ENCODE data around the gene WWTR1.

The WWTR1 gene

GRCh38 chr3:149527531-149528339 lies 130.1 kb downstream of the WWTR1 start:
- no peak for TF ChIP-seq TAF1 (IDR thresholded peaks at IDR 0.05; ENCODE audit: borderline replicate concordance, insufficient read depth, low read length)
- TF ChIP-seq SIN3A (IDR thresholded peaks at IDR 0.05; ENCODE audit: borderline replicate concordance, insufficient read depth, low read length), result no peak
- TF ChIP-seq FOXP2 (optimal IDR thresholded peaks at IDR 0.05; ENCODE audit: borderline replicate concordance, extremely low read depth, extremely low read length, insufficient read depth), result no peak

DNA sequence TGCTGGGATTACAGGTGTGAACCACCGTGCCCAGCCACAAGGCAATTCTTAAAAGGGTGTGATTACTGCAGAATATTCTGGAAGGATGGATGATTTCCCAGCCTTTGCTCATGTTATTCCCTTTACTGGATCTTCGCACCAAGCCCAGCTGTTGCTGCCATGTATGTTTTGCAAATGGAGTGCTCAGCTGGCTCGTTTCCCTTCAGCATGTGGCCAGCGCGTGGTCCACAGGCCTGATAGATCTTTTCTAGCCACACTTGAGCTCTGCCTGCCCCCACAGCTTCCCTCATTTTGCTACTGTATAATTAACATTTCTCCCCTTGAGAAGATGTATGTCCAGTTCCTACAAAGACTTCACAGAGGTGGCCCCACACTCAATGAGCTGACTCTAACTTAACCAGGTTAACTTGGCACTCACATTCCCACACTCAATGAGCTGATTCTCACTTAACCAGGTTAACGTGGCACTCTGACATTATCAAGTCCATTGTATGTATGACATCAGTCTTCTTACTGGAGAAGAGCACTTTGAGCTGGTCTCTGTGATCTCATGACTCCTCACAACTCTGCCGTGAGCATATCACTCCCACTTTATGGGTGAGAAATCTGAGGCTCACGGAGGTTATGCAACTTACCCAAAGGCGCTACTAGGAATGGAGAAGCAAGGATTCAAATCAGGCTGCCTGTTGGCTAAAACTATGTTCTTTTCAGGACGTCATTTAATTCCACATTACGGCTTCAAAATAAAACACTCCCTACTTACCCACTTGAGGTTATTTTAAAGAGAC lies 134.1 kb downstream of the WWTR1 start:
- TF ChIP-seq SIN3A (IDR thresholded peaks at IDR 0.05; ENCODE audit: borderline replicate concordance, insufficient read depth, low read length) (no peak), TAF1 (IDR thresholded peaks at IDR 0.05; ENCODE audit: borderline replicate concordance, insufficient read depth, low read length) (no peak), POLR2AphosphoS5 (IDR thresholded peaks at IDR 0.05; ENCODE audit: low read depth, low read length) (no peak), FOXP2 (optimal IDR thresholded peaks at IDR 0.05; ENCODE audit: borderline replicate concordance, extremely low read depth, extremely low read length, insufficient read depth) (no peak)
- TF ChIP-seq, protein P1, sequence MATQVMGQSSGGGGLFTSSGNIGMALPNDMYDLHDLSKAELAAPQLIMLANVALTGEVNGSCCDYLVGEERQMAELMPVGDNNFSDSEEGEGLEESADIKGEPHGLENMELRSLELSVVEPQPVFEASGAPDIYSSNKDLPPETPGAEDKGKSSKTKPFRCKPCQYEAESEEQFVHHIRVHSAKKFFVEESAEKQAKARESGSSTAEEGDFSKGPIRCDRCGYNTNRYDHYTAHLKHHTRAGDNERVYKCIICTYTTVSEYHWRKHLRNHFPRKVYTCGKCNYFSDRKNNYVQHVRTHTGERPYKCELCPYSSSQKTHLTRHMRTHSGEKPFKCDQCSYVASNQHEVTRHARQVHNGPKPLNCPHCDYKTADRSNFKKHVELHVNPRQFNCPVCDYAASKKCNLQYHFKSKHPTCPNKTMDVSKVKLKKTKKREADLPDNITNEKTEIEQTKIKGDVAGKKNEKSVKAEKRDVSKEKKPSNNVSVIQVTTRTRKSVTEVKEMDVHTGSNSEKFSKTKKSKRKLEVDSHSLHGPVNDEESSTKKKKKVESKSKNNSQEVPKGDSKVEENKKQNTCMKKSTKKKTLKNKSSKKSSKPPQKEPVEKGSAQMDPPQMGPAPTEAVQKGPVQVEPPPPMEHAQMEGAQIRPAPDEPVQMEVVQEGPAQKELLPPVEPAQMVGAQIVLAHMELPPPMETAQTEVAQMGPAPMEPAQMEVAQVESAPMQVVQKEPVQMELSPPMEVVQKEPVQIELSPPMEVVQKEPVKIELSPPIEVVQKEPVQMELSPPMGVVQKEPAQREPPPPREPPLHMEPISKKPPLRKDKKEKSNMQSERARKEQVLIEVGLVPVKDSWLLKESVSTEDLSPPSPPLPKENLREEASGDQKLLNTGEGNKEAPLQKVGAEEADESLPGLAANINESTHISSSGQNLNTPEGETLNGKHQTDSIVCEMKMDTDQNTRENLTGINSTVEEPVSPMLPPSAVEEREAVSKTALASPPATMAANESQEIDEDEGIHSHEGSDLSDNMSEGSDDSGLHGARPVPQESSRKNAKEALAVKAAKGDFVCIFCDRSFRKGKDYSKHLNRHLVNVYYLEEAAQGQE (IDR thresholded peaks at IDR 0.05; ENCODE audit: insufficient read depth in 1 of 2, low read depth in 2 of 2, low read length in 2 of 2), result no peak

GRCh38 chr3:149519912-149520311 lies 137.9 kb downstream of the WWTR1 start:
- TF ChIP-seq FOXP2 (optimal IDR thresholded peaks at IDR 0.05; ENCODE audit: borderline replicate concordance, extremely low read depth, extremely low read length, insufficient read depth) (no peak), POLR2AphosphoS5 (IDR thresholded peaks at IDR 0.05; ENCODE audit: low read depth, low read length) (no peak), TAF1 (IDR thresholded peaks at IDR 0.05; ENCODE audit: borderline replicate concordance, insufficient read depth, low read length) (no peak), SIN3A (IDR thresholded peaks at IDR 0.05; ENCODE audit: borderline replicate concordance, insufficient read depth, low read length) (no peak)
- TF ChIP-seq, protein P1 (IDR thresholded peaks at IDR 0.05; ENCODE audit: insufficient read depth in 1 of 2, low read depth in 2 of 2, low read length in 2 of 2), result no peak

- TF ChIP-seq TAF1 (IDR thresholded peaks at IDR 0.05; ENCODE audit: borderline replicate concordance, insufficient read depth, low read length), result no peak
- no peak for TF ChIP-seq FOXP2 (optimal IDR thresholded peaks at IDR 0.05; ENCODE audit: borderline replicate concordance, extremely low read depth, extremely low read length, insufficient read depth)
- TF ChIP-seq SIN3A (IDR thresholded peaks at IDR 0.05; ENCODE audit: borderline replicate concordance, insufficient read depth, low read length), result no peak
- TF ChIP-seq, protein P1 (IDR thresholded peaks at IDR 0.05; ENCODE audit: insufficient read depth in 1 of 2, low read depth in 2 of 2, low read length in 2 of 2), result no peak
- no peak for TF ChIP-seq POLR2AphosphoS5 (IDR thresholded peaks at IDR 0.05; ENCODE audit: low read depth, low read length)
These were observed 140.9 kb downstream of the WWTR1 start for GRCh38 chr3:149516920-149517319.

DNA sequence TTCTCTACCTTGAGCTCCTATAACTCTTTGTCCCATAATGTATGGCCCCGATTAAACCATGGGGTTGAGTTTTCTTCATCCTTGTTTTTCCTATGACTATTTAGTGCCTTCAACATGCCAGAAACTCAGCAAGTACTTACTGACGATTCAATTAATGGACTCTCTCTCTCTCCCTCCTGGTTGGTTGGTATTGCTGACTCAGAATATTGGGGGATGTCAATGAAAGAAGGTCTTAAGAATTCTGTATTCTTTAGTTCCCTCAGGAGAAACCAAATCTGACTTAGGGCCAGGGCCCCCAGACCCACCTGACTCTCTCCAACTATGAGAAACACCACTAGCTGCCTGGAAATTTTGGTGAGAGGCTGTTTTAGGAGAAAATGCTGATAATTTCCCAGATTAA lies 142.6 kb downstream of the WWTR1 start:
- TF ChIP-seq POLR2AphosphoS5 (IDR thresholded peaks at IDR 0.05; ENCODE audit: low read depth, low read length), result no peak
- no peak for TF ChIP-seq SIN3A (IDR thresholded peaks at IDR 0.05; ENCODE audit: borderline replicate concordance, insufficient read depth, low read length)
- no peak for TF ChIP-seq TAF1 (IDR thresholded peaks at IDR 0.05; ENCODE audit: borderline replicate concordance, insufficient read depth, low read length)
- TF ChIP-seq FOXP2 (optimal IDR thresholded peaks at IDR 0.05; ENCODE audit: borderline replicate concordance, extremely low read depth, extremely low read length, insufficient read depth), result no peak
- TF ChIP-seq, protein P1 (IDR thresholded peaks at IDR 0.05; ENCODE audit: insufficient read depth in 1 of 2, low read depth in 2 of 2, low read length in 2 of 2), result no peak

Data from PFSK-1 (cell line).